Left ventricle myocardium inferior (tissue), 1 donor: ENCODE measurements around the gene COPS4. TPM values are rescaled to one million over a fixed set of nuclear protein-coding genes. Genes with fewer than 3 reads are reported as not detected.
"Not testable (repeated sequence)": the region's sequence is repeated elsewhere in the genome, so short reads cannot be mapped to it uniquely, and the experiment has no call there.

Source experiments
- DNase-seq: peaks from one replicate; pipeline ENCODE4 v3.0.0-alpha.2; 2020
- H3K27ac ChIP-seq: fragments of 200-600 bp; replicated peaks from 2 replicates; pipeline ENCODE4 v1.8.0; 2021
- H3K27me3 ChIP-seq: fragments of 200-600 bp; 2 replicates; pipeline ENCODE4 v1.8.0; 2021; ENCODE audit warnings: low read depth
- H3K36me3 ChIP-seq: fragments of 200-600 bp; 2 replicates; pipeline ENCODE4 v1.8.0; 2021
- H3K4me1 ChIP-seq: fragments of 200-600 bp; 2 replicates; pipeline ENCODE4 v1.8.0; 2021
- H3K4me3 ChIP-seq: fragments of 200-600 bp; 2 replicates; pipeline ENCODE4 v1.8.0; 2021; ENCODE audit warnings: mild to moderate bottlenecking, moderate library complexity
- H3K9me3 ChIP-seq: fragments of 200-600 bp; replicated peaks from 2 replicates; pipeline ENCODE4 v1.8.0; 2021
- intact Hi-C: fragments of 100-400 bp; cut with micrococcal nuclease; formaldehyde crosslinking; loops from one replicate; pipeline ENCODE4 v1.11.0; 2022
- total RNA-seq: library from RNA; stranded (reverse); fragmentation: NEBNext Ultra II Directional; extraction: Animal tissue kit (Norgen Biotek cat#: 25700); gene quantifications from one replicate; pipeline ENCODE4 v1.2.1, GENCODE V29; 2021
- TF ChIP-seq, protein P1 (sequence below): fragments of 200-600 bp; IDR thresholded peaks from 2 replicates; pipeline ENCODE4 v1.8.0; 2021; ENCODE audit warnings: antibody characterized with exemption, mild to moderate bottlenecking, borderline replicate concordance
- donor health status: DM: no; HTN: yes; CAD: no; lungs with severe emphysema.

COPS4 gene
- total RNA-seq, 1 donor from 2014 or later: 53.6 TPM

DNA sequence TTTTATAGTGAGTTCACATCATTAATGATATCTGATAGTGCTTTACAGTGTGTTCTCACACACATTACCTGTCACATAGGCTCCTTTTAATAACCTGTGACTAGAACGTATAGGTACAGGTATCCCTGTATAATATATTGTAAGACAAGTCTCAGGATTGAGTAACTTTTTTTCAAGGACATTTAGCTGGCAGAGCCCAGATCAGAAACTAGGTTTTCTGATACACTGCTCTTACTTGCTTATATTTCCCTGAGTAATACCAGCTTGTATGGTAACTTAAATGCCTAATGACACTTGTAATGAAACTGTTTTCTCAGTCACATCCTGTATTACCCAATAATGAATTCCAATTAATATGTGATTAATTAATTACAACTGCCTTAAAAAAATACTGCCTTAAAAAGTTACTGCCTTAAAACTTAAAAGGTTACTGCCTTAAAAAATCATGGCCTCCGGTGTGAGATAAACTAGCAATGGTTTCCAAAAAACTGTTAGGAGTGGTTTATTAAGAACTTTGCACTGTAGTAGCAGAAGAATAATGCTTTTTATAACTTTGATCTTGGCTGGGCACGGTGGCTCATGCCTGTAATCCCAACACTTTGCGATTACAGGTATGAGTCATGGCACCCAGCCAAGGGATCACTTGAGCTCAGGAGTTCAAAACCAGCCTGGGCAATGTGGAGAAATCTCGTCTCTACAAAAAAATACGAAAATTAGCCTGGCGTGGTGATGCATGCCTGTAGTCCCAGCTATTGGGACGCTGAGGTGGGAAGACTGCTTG lies 11.9 kb downstream of the COPS4 start:
- Histone ChIP-seq H3K4me1 (peaks cover 8% of the 10 kb centered on the region), H3K36me3 (peaks cover 32% of the 10 kb centered on the region), H3K4me3 (no peak overlapping the region), H3K27me3 (no peaks in the 10 kb centered on the region), H3K27ac (no peak overlapping the region), H3K9me3 (no peaks in the 10 kb centered on the region)
- no peak for DNase-seq
- TF ChIP-seq, protein P1, sequence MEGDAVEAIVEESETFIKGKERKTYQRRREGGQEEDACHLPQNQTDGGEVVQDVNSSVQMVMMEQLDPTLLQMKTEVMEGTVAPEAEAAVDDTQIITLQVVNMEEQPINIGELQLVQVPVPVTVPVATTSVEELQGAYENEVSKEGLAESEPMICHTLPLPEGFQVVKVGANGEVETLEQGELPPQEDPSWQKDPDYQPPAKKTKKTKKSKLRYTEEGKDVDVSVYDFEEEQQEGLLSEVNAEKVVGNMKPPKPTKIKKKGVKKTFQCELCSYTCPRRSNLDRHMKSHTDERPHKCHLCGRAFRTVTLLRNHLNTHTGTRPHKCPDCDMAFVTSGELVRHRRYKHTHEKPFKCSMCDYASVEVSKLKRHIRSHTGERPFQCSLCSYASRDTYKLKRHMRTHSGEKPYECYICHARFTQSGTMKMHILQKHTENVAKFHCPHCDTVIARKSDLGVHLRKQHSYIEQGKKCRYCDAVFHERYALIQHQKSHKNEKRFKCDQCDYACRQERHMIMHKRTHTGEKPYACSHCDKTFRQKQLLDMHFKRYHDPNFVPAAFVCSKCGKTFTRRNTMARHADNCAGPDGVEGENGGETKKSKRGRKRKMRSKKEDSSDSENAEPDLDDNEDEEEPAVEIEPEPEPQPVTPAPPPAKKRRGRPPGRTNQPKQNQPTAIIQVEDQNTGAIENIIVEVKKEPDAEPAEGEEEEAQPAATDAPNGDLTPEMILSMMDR: no peak
- intact Hi-C loops: no loop called here

DNA sequence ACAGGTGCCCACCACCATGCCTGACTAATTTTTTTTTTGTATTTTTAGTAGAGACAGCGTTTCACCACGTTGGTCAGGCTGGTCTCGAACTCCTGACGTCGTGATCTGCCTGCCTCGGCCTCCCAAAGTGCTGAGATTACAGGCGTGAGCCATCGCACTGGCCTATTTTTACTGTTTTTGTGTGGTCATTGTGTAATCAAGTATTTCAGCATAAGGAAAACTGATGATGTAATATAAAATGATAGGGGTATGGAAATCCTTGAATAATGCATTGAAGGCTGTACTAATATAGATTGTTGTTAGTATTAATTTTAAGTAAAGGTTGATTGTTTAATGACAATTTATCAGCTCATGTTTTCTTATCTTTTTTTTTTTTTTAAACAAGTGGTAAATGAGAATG lies 13.8 kb downstream of the COPS4 start:
- H3K4me1 ChIP-seq, intact Hi-C loops, H3K27ac ChIP-seq, H3K27me3 ChIP-seq, H3K9me3 ChIP-seq, H3K4me3 ChIP-seq, DNase-seq: not testable (repeated sequence)
- H3K36me3 ChIP-seq: peaks cover 48% of the 10 kb centered on the region

DNA sequence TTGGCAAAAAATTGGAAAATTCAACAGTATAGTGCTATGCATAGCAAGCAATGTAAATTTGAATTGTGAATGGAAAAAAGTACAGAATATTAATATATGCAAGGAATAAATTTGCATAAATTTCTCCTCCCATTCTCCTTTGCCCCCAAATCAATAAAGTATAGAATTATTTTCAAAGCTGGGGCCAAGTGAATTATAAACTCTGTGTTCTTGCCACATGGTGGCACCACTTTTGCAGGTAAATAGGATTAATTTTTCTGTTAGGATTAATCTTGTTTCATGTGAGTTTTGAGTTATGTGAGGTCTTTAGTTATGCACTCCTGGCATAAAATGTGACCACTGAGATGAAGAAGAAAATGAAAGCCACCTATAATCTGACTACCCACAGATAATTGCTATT lies 19.9 kb downstream of the COPS4 start:
- Histone ChIP-seq H3K36me3 (peaks cover 81% of the 10 kb centered on the region), H3K27ac (no peak overlapping the region), H3K4me1 (no peaks in the 10 kb centered on the region), H3K4me3 (no peak overlapping the region), H3K9me3 (no peaks in the 10 kb centered on the region), H3K27me3 (no peaks in the 10 kb centered on the region)
- no peak for DNase-seq
- TF ChIP-seq, protein P1: peak; percentile 22
- intact Hi-C loops: loop anchor here (10.0 kb wide), 1 partner anchor 210 kb away; no protein-coding TSS in a partner anchor

DNA sequence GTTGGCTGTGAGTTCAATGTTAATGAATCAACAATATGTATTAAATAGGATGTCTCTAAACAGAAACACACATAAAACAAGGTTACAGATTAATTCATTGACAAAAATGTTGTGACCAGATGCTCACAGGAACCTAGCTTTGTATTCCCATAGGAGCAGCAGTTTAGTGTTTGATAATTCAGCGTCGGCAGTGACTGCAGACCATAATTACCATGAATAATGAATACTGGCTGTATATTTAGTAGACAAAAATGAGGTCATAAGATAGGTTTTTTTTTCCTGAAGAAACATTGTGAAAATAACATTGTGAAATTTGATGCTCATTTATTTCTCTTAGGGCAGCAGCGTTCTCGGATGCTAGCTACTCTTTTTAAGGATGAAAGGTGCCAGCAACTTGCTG lies 27.8 kb downstream of the COPS4 start:
- Histone ChIP-seq H3K27me3 (no peaks in the 10 kb centered on the region), H3K4me3 (no peak overlapping the region), H3K9me3 (no peaks in the 10 kb centered on the region), H3K27ac (no peak overlapping the region), H3K4me1 (no peaks in the 10 kb centered on the region), H3K36me3 (peaks cover 96% of the 10 kb centered on the region)
- intact Hi-C loops: no loop called here
- no peak for DNase-seq
- TF ChIP-seq, protein P1: no peak

DNA sequence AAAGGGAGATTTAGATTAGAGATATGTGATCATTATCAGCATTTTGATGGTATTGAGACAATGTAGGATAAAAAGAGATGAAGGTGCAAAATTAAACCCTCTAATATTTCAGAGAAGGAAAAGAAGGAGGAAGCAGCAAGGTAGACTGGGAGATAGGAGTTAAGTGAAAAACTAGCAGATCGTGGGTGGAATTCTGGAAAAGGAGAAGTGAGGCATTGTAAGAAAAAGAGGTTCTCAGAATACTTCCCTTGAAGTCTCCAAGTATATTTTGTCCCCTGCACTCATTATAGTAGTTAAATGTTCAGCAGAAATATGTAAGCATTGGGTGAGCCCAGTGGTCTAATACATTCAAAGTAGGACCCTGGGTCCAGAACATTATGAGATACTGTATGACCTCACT lies 30.3 kb downstream of the COPS4 start:
- TF ChIP-seq, protein P1: no peak
- no peak for DNase-seq
- peaks cover 95% of the 10 kb centered on the region for H3K36me3 ChIP-seq
- no peaks in the 10 kb centered on the region for H3K9me3 ChIP-seq
- H3K4me3 ChIP-seq: no peak overlapping the region
- intact Hi-C loops: no loop called here
- no peak overlapping the region for H3K27ac ChIP-seq
- H3K4me1 ChIP-seq: no peaks in the 10 kb centered on the region
- no peaks in the 10 kb centered on the region for H3K27me3 ChIP-seq

DNA sequence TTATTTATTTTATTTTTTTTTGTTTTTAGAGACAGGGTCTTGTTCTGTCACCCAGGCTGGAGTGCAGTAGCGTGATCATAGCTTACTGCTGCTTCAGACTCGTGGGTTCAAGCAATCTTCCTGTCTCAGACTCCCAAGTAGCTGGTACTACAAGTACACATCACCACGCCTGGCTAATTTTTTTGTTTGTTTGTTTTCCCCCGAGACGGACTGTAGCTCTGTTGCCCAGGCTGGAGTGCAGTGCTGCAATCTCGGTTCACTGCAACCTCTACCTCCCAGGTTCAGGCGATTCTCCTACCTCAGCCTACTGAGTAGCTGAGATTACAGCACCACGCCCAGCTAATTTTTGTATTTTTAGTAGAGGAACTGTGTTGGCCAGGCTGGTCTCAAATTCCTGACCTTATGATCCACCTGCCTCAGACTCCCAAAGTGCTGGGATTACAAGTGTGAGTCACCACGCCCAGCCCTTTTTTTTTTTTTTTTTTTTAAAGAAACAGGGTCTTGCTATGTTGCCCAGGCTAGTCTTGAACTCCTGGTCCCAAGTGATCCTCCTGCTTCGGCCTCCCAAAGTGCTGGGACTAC lies 32.2 kb downstream of the COPS4 start:
- Histone ChIP-seq H3K36me3 (peaks cover 97% of the 10 kb centered on the region), H3K4me1 (no peaks in the 10 kb centered on the region), H3K27ac (no peak overlapping the region), H3K4me3 (no peak overlapping the region), H3K27me3 (no peaks in the 10 kb centered on the region), H3K9me3 (no peaks in the 10 kb centered on the region)
- no peak for DNase-seq
- TF ChIP-seq, protein P1: no peak
- intact Hi-C loops: no loop called here
